ENCODE results near the gene PATL1.

Gene PATL1

DNA sequence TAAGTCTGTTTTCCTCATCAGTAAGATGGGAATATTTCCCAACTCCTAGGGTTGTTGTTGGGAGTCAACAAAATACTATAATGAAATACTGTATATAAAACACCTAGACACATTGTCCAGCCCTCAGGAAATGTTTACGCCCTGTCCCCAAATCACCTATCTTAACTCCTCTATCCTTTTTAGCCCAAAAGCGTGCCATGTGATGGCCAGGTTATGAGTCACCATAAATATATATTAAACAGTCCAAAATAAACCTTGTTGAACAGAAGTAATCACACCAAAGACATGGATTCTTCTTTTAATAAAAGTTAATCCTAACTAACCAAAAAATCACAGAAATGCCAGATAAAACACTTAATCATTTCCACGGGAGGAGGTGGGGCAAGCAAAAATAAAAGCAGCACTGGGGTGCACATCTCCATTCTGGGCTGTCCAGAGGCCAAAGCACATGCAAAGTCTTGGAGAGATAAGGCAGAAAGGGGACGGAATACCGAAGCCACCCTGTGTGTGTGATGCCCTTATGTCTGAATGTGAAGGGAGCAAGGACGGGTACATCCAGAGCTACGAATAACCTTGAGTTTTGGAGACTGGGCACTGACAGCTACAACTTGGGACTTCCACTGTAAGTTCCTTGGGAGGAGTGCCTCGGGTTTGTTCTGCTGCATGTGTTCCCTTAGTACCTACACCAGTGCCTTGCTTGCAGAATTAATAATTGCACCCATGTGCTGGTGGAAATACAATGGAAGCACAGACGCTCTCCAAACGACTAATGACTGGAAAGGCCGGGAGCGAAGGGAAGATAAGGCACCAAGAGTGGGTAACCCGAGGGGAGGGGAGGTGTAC lies 54.3 kb downstream of the PATL1 start:
- DNase-seq, result no peak

DNA sequence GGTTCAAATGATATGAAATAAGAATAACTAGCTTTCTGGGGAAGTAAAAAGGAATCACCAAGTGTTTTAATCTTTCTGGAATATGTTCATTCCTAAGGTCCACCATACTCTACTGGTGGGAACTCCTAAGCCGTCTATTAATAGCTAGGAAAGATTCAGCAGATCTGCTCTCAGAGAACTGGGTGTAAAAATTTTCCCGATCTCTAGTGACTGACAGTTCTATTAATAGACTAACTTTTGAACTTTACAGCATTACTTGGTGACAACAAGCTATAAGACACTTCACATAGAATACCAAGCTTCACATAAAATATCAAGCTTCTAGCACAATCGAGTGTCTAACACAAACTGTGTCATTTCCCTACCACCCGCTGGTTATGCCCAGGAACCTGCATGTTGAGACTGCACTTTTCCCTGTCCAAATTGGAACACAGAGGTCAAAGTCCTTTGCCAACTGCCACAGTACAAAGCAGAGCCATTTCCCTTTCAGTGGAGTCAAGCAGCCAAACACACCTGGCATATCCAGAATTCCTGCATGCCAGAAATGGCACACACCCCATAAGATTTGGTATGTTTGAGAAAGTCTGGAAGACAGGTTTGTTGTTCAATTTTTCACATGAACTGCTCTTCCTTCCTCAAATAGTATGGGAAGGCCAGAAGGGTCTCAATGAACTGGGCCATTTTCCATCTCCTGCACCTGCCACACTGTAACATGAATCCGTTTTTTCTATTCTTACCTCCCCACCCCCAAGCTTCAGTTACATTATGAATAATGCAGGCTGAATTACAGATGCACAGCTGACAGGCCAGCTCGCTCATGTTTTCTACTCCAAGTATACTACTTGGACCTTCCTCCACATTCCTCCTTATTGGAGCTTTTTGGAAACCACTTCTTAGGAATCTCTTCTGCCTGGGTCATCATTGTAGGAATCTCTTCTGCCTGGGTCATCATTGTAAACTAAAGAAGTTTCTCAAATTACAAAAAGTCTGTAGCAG lies 57.0 kb downstream of the PATL1 start:
- no peak for DNase-seq

DNA sequence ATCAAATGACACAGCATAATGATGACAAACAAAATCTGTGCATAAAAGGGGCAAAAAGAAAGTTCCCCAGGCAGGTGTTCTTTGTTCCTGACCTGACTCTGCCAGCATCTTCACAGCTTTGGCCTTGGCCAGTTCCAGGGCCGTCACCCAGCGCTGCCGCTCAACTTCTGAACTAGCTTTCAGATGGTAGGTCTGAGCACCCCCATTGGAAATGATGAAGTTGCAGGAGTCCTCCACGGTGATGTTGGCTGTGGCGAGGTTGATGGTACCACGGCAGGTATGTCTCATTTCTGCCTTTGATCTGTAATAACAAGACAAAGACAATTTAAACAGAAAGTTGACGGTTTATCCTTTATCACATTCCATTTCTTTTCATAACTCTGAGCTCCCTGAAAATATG lies 58.5 kb downstream of the PATL1 start:
- DNase-seq, result no peak

DNA sequence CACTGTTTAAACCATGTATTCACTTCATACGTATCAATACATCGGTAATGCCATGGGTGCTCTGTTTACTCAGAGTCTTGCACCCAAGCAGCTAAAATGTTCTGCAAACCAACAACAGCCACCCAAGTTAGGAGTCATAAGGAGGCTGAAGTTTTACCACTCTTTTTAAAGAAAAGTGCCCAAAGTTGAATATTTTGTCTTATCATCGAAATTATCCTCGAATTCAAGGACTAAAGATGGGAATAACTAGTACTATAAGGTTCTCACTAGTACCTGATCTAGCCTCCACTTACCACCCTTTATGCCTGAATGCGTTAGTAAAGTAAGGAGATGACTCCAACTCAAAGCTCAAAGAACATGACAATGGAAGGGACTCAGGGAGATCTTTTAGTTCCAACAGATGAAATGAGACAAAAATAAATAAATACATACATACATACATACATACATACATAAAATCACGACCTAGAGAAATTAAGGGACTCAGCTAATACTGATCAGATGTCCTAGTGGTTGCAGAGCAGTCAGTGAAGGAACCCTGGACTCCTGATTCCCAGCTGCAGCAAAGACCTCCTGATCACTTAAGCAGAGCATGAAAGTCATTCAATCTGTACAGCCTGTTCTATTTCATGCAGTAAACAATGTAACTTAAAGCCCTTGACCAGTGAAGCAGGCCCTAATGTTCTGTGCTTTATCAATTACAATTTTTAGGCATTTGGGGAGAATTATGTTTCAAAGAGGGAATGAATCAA lies 61.0 kb downstream of the PATL1 start:
- DNase-seq, result no peak

DNA sequence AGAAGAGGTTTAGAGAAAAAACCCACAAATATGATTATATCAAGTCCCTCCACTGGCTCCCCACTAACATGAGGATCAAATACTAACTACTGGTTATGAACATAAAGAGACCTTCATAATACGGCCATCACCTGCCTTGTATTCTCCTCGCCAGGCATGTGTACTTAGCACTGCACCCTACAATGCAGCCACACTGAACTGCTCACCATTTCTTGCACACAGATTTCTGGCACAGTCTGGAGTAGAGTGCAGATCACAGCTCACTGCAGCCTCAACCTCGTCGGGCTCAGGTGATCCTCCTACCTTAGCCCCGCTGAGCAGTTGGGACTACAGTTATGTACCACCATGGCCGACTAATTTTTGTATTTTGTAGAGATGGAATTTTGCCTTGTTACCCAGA lies 66.4 kb downstream of the PATL1 start:
- no peak for DNase-seq

DNA sequence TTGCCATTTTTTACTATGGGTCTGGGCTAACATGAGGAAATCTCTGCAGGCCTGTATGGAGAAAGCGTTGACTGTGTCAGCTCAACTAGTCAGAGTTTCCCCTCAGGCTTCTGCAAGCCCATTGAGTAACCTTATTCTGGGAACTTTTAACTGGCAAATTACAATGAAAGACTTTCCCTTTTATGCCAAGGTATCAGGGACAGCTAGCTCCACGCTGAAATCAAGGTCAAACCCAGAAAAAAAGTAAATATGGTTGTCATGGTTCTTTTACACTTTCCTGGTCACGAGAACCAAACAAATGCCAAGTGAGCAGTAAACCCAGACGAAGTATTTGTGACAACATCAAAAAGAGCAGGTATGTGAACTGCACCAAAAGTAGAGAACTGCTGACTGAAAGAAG lies 67.0 kb downstream of the PATL1 start:
- no peak for DNase-seq

DNA sequence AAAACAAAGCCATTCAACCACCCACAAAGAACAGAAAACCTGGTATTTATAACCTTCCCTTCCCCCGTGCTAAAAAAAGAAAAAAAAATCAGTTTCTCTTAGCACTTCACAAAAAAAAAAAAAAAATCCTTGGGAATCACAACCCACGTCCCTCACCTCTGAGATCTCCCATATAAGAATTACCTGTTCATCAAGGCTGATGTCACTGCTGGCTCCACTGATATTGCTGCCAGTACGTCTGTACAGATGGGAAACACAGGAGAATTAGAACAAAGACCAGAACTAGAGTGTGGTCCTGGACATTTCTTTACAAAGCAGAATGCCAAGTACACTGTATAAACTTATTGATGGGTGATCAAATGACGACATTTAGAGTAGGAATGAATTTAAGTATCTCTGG lies 68.2 kb downstream of the PATL1 start:
- DNase-seq, result no peak

DNA sequence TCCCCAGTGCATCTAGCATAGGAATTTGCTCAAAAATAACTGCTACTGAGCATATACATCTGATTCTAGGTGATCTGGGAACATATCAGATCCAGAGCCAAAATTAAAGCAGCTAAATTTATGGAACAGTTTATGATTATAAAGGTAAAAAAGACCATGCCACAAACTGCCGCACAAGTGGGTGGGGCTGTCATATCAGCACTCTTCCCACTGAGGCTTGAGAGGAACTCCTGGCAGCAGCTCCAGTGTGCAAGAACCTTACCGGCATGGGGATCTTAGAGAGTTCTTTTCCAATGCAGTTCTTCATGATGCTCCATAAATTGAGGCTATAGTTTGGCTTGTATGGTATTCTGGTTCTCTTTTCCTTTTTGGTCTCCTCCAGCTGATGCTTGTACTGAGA lies 68.6 kb downstream of the PATL1 start:
- no peak for DNase-seq

DNA sequence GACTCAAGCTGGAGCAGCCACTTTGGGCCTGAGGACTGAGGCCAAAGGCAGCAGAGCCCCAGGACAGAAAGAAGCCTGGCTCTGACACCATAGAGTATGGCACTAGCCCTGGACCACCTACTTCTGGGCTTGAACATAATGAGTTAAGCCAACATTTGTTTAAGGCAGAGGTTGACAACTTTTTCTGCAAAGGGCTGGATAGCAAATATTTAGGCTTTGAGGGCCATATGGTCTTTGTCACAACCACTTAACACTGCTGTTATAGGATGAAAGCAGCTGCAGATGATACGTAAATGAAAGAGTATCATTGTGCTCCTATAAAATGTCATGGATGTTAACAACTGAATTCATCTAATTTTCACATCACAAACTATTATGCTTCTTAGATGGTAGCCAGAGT lies 69.9 kb downstream of the PATL1 start:
- no peak for DNase-seq

All from NCI-H510A (cell line).